Measurements from ENCODE around the gene SV2A.

The SV2A gene

DNA sequence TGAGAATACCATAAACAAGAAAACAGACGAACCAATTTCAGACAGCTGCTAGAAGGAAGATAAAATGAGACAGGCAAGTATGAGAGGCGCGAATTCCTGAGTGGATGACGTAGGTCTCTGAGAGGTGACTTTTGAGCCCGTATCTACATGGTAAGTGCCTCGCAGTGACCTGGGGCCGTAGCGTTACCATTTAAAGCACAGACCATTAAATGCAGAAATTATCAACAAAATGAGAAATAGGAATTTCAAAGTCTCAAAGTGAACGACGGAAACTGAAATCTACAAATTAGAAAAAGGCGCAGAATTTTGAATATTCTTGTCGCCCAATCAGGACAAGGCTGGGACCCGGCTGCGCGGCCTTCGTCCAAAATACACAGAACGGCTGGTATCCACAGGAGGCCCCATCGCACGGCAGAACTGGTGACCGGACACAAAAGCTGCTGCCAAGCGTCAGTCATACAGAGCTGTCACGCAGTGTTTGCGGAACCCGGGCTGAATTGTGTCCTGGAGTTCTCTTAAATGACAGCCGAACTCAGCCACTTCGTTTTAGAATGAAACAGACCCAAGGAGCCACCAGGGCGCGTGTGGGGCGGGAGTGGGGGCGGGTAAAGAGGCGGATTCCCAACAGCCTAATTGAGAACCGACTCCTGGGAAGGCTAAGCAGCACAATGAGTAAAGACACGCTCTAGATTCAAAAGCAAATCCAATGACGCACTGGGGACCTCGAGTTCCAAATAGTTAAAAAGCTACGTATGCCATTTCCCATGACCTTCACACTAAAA lies 32.1 kb downstream of the SV2A start:
- no peak overlapping the region for H2AFZ ChIP-seq (ENCODE audit: low read depth, low read length)
- ATAC-seq (ENCODE audit: insufficient read depth, low read depth): no peak
- no peaks in the 10 kb centered on the region for H3K9me3 ChIP-seq (ENCODE audit: insufficient read depth, low read length, severe bottlenecking)

DNA sequence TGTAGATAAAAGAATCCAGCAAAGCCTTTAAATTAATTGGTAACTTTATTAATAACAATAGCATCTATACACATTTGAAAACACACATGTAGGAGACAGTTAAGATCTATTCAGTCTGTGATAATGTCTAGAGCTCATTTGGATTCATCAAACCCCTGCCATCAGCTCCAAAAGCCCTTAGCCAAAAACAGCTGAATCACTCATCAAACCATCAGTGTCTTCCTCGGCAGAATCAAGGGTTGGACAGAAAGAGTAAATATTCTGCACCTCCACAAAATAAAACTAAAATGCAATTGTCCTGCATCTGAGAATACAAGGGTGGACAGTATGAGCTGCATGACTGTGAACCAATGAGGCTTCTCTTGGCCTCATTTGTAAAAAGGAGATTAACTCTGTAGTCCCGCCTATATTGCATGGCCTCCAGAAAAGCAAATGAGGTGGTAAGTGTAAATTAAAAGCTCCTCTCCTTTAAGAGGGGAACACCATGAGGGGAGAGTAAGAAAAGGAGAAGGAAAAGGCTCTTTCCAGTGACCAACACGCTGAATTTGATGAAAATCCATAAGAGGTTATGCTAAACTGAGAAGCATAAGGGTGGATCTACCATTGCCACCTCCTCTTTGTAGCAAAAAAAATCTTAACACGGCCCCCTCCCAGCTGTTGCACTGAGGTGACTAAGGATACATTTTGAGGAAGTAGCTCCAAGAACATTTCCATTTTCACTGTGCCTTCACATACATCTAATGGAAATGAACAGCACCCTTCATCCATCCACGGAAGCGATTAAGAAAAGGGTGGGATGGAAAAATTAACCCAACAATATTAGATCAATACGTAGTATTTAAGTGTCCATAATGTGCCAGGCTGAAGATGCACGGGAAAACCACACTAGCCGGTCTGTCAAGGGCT lies 33.0 kb downstream of the SV2A start:
- no peak overlapping the region for H3K27ac ChIP-seq (ENCODE audit: low read length)
- H3K4me1 ChIP-seq (ENCODE audit: insufficient read depth, low read length): peaks cover 3% of the 10 kb centered on the region
- no peaks in the 10 kb centered on the region for H3K79me2 ChIP-seq (ENCODE audit: insufficient read depth, low read length)
- DNase-seq (no peak), ATAC-seq (ENCODE audit: insufficient read depth, low read depth) (no peak)
- H3K4me2 ChIP-seq (ENCODE audit: insufficient read depth, low read length): no peak overlapping the region
- no peak overlapping the region for H2AFZ ChIP-seq (ENCODE audit: low read depth, low read length)
- H3K27me3 ChIP-seq (ENCODE audit: insufficient read depth, low read length, poor library complexity): no peaks in the 10 kb centered on the region
- TF ChIP-seq, protein P1, sequence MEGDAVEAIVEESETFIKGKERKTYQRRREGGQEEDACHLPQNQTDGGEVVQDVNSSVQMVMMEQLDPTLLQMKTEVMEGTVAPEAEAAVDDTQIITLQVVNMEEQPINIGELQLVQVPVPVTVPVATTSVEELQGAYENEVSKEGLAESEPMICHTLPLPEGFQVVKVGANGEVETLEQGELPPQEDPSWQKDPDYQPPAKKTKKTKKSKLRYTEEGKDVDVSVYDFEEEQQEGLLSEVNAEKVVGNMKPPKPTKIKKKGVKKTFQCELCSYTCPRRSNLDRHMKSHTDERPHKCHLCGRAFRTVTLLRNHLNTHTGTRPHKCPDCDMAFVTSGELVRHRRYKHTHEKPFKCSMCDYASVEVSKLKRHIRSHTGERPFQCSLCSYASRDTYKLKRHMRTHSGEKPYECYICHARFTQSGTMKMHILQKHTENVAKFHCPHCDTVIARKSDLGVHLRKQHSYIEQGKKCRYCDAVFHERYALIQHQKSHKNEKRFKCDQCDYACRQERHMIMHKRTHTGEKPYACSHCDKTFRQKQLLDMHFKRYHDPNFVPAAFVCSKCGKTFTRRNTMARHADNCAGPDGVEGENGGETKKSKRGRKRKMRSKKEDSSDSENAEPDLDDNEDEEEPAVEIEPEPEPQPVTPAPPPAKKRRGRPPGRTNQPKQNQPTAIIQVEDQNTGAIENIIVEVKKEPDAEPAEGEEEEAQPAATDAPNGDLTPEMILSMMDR (IDR thresholded peaks at IDR 0.05; ENCODE audit: borderline replicate concordance, extremely low read depth, low read length, poor library complexity, severe bottlenecking): no peak
- TF ChIP-seq EZH2 (IDR thresholded peaks at IDR 0.05; ENCODE audit: borderline replicate concordance, low read depth, low read length, severe bottlenecking): no peak
- no peaks in the 10 kb centered on the region for H4K20me1 ChIP-seq (ENCODE audit: insufficient read depth, low read length)
- no peak overlapping the region for H3K9ac ChIP-seq (ENCODE audit: low read depth, low read length)
- H3K4me3 ChIP-seq (ENCODE audit: low read depth in 1 of 2, low read length in 2 of 2): no peak overlapping the region
- no peaks in the 10 kb centered on the region for H3K9me3 ChIP-seq (ENCODE audit: insufficient read depth, low read length, severe bottlenecking)
- no peaks in the 10 kb centered on the region for H3K36me3 ChIP-seq (ENCODE audit: insufficient read depth, low read length)

More for the DNA sequence above, 32.1 kb downstream of the SV2A start:
- Histone ChIP-seq H3K79me2 (ENCODE audit: insufficient read depth, low read length) (no peaks in the 10 kb centered on the region), H3K36me3 (ENCODE audit: insufficient read depth, low read length) (no peaks in the 10 kb centered on the region), H4K20me1 (ENCODE audit: insufficient read depth, low read length) (no peaks in the 10 kb centered on the region), H3K27ac (ENCODE audit: low read length) (no peak overlapping the region), H3K4me1 (ENCODE audit: insufficient read depth, low read length) (no peaks in the 10 kb centered on the region), H3K27me3 (ENCODE audit: insufficient read depth, low read length, poor library complexity) (no peaks in the 10 kb centered on the region), H3K4me3 (ENCODE audit: low read depth in 1 of 2, low read length in 2 of 2) (no peak overlapping the region), H3K9ac (ENCODE audit: low read depth, low read length) (no peak overlapping the region), H3K4me2 (ENCODE audit: insufficient read depth, low read length) (no peak overlapping the region)
- TF ChIP-seq, protein P1 (IDR thresholded peaks at IDR 0.05; ENCODE audit: borderline replicate concordance, extremely low read depth, low read length, poor library complexity, severe bottlenecking): no peak
- DNase-seq: no peak

DNA sequence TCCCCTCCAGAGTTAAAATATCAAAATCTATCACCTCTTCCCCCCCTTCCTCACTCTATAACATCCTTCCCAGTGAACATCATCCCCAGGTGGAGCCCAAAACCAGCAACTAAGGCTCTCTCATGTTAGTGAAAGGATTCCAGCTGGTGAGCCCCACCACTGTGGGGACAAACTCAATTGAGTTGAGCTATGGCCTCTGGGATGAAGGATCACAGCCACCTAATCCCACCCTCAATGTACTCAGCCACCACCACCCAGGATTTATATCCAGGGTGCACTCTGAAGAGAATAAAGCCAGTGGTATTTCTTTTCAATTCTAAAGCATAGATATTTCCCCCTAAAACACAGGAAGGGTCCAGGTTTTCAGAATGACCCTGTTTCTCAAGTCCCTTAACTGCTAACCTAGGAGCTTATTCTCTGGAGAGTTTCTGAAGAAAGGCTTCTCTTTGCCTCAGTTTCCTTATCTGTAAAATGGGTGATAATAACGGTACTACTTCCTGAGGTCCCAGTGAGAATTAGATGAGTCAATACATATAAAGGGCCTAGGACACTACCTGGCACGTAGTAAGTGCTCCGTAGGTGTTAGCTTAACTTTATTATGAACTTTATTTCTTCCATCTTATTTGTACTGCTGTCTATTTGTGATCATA lies 33.9 kb downstream of the SV2A start:
- Histone ChIP-seq H3K9ac (ENCODE audit: low read depth, low read length) (no peak overlapping the region), H3K27me3 (ENCODE audit: insufficient read depth, low read length, poor library complexity) (no peaks in the 10 kb centered on the region), H2AFZ (ENCODE audit: low read depth, low read length) (no peak overlapping the region), H3K79me2 (ENCODE audit: insufficient read depth, low read length) (no peaks in the 10 kb centered on the region), H4K20me1 (ENCODE audit: insufficient read depth, low read length) (no peaks in the 10 kb centered on the region), H3K27ac (ENCODE audit: low read length) (no peak overlapping the region), H3K9me3 (ENCODE audit: insufficient read depth, low read length, severe bottlenecking) (no peaks in the 10 kb centered on the region), H3K4me1 (ENCODE audit: insufficient read depth, low read length) (peaks cover 9% of the 10 kb centered on the region), H3K36me3 (ENCODE audit: insufficient read depth, low read length) (no peaks in the 10 kb centered on the region), H3K4me3 (ENCODE audit: low read depth in 1 of 2, low read length in 2 of 2) (no peak overlapping the region), H3K4me2 (ENCODE audit: insufficient read depth, low read length) (no peak overlapping the region)
- ATAC-seq (ENCODE audit: insufficient read depth, low read depth) (no peak), DNase-seq (no peak)
- TF ChIP-seq, protein P1 (IDR thresholded peaks at IDR 0.05; ENCODE audit: borderline replicate concordance, extremely low read depth, low read length, poor library complexity, severe bottlenecking): no peak
- no peak for TF ChIP-seq EZH2 (IDR thresholded peaks at IDR 0.05; ENCODE audit: borderline replicate concordance, low read depth, low read length, severe bottlenecking)
